Endothelial cell (in vitro differentiated cells): Measurements from ENCODE around the gene MLKL. TPM values are rescaled to one million over a fixed set of nuclear protein-coding genes. Genes with fewer than 3 reads are reported as not detected.
A peak's percentile ranks its signal among the peaks of the same experiment; 100 is the strongest.

Source experiments
- DNase-seq: peaks from one replicate; pipeline ENCODE4 v3.0.0; 2021; ENCODE audit warnings: low spot score
- H3K27ac Mint-ChIP-seq: one replicate; pipeline ENCODE4 v1.8.0; 2021; ENCODE audit warnings: mixed read lengths, inconsistent platforms; ENCODE audit not compliant: unreplicated experiment
- H3K27me3 Mint-ChIP-seq: one replicate; pipeline ENCODE4 v1.8.0; 2021; ENCODE audit warnings: mild to moderate bottlenecking, moderate library complexity, mixed read lengths, inconsistent platforms; ENCODE audit not compliant: unreplicated experiment
- H3K36me3 Mint-ChIP-seq: one replicate; pipeline ENCODE4 v1.8.0; 2021; ENCODE audit warnings: mild to moderate bottlenecking, low read depth, mixed read lengths, inconsistent platforms; ENCODE audit not compliant: unreplicated experiment
- H3K4me1 Mint-ChIP-seq: one replicate; pipeline ENCODE4 v1.8.0; 2021; ENCODE audit warnings: mild to moderate bottlenecking, mixed read lengths, inconsistent platforms; ENCODE audit not compliant: unreplicated experiment
- H3K4me3 Mint-ChIP-seq: one replicate; pipeline ENCODE4 v1.8.0; 2021; ENCODE audit warnings: mild to moderate bottlenecking, mixed read lengths, inconsistent platforms; ENCODE audit not compliant: unreplicated experiment
- H3K9me3 Mint-ChIP-seq: one replicate; pipeline ENCODE4 v1.8.0; 2021; ENCODE audit warnings: mixed read lengths, inconsistent platforms; ENCODE audit not compliant: unreplicated experiment
- CTCF ChIP-seq: fragments of 200-600 bp; sonication (generic); IDR thresholded peaks from one replicate; pipeline ENCODE4 v1.5.0; 2021; ENCODE audit warnings: antibody characterized with exemption; ENCODE audit not compliant: unreplicated experiment
- total RNA-seq: library from RNA; stranded (reverse); fragmentation: NEBNext Ultra II Directional; extraction: Animal tissue kit (Norgen Biotek cat#: 25700); gene quantifications from one replicate; pipeline ENCODE4 v1.2.1, GENCODE V29; 2021; ENCODE audit not compliant: unreplicated experiment

The MLKL gene
- total RNA-seq, 1 donor from 2014 or later: 12.3 TPM

- no peaks in the 10 kb centered on the region for H3K9me3 Mint-ChIP-seq
- no peak overlapping the region for H3K4me3 Mint-ChIP-seq
- no peak overlapping the region for H3K27ac Mint-ChIP-seq
- H3K4me1 Mint-ChIP-seq: peaks cover 8% of the 10 kb centered on the region
- no peaks in the 10 kb centered on the region for H3K36me3 Mint-ChIP-seq
- TF ChIP-seq CTCF: no peak
- peaks cover 1% of the 10 kb centered on the region for H3K27me3 Mint-ChIP-seq
- DNase-seq: no peak
Observed at GRCh38 chr16:74737521-74737920, 36.9 kb upstream of the MLKL start.

DNA sequence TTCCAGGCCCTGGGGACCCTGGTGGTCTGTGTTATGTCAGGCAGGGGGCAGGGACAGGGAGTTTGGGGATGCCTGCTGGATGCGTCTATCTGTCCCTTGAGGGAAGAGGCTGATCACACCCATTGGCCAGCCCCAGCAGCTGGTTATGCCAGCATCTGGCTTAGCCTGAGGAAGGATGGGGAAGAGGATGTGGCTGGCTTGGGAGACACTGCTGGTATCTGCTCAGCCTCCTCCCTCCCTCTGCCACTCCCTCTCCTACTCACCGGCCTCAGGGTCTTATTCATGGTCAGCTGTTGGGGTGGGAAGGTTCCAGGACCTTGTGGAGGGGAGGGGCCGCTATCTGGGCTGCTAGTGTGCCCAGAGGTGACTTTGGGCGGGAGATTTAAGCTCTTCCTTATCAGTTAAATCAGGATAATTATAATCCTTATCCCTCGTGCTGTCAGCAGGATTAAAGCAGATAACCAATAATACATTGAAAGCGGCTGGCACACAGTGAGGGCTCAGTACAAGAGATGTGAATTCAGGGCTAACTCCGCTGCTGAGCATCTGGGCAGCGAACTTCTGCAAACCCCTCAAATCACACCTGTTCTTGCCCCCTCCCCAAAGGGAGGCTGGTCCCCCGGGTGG, 36.0 kb upstream of the MLKL start:
- H3K4me3 Mint-ChIP-seq: no peak overlapping the region
- no peak for TF ChIP-seq CTCF
- H3K9me3 Mint-ChIP-seq: no peaks in the 10 kb centered on the region
- no peak overlapping the region for H3K27ac Mint-ChIP-seq
- peaks cover 1% of the 10 kb centered on the region for H3K27me3 Mint-ChIP-seq
- H3K36me3 Mint-ChIP-seq: no peaks in the 10 kb centered on the region
- H3K4me1 Mint-ChIP-seq: peaks cover 8% of the 10 kb centered on the region
- no peak for DNase-seq

GRCh38 chr16:74735554-74735953, 34.9 kb upstream of the MLKL start:
- Mint-ChIP-seq H3K27ac (no peak overlapping the region), H3K9me3 (no peaks in the 10 kb centered on the region), H3K36me3 (no peaks in the 10 kb centered on the region), H3K4me1 (peaks cover 9% of the 10 kb centered on the region), H3K27me3 (peaks cover 1% of the 10 kb centered on the region), H3K4me3 (no peak overlapping the region)
- DNase-seq: no peak
- no peak for TF ChIP-seq CTCF

GRCh38 chr16:74735162-74735452, 34.4 kb upstream of the MLKL start:
- peak overlapping the region; percentile 28 for H3K4me3 Mint-ChIP-seq
- no peak for TF ChIP-seq CTCF
- H3K27me3 Mint-ChIP-seq: peaks cover 1% of the 10 kb centered on the region
- H3K27ac Mint-ChIP-seq: no peak overlapping the region
- no peaks in the 10 kb centered on the region for H3K36me3 Mint-ChIP-seq
- no peaks in the 10 kb centered on the region for H3K9me3 Mint-ChIP-seq
- no peak for DNase-seq
- H3K4me1 Mint-ChIP-seq: peaks cover 13% of the 10 kb centered on the region

GRCh38 chr16:74734361-74735161, 33.9 kb upstream of the MLKL start:
- H3K9me3 Mint-ChIP-seq: no peaks in the 10 kb centered on the region
- peaks cover 13% of the 10 kb centered on the region for H3K4me1 Mint-ChIP-seq
- H3K27ac Mint-ChIP-seq: no peak overlapping the region
- H3K4me3 Mint-ChIP-seq: peak overlapping the region; percentile 28
- TF ChIP-seq CTCF: no peak
- no peak for DNase-seq
- peaks cover 1% of the 10 kb centered on the region for H3K27me3 Mint-ChIP-seq
- no peaks in the 10 kb centered on the region for H3K36me3 Mint-ChIP-seq
